HEK293 (cell line): ENCODE data around the gene PHETA1.

Experiments used
- HOXC10 ChIP-seq: sonication (generic); formaldehyde crosslinking; IDR thresholded peaks from 2 replicates; pipeline ENCODE4 v1.8.1; 2023; ENCODE audit warnings: mild to moderate bottlenecking, missing genetic modification reagents
- SCRT2 ChIP-seq: fragments of 450-650 bp; formaldehyde crosslinking; IDR thresholded peaks from 2 replicates; pipeline ENCODE4 v1.5.1; 2016; ENCODE audit warnings: missing biosample characterization, missing genetic modification characterization
- ZNF114 ChIP-seq: fragments of 450-650 bp; formaldehyde crosslinking; IDR thresholded peaks from 2 replicates; pipeline ENCODE4 v1.5.0; 2017; ENCODE audit warnings: missing biosample characterization, missing genetic modification characterization
- ZNF121 ChIP-seq: fragments of 450-650 bp; formaldehyde crosslinking; IDR thresholded peaks from 2 replicates; pipeline ENCODE4 v1.5.1; 2016; ENCODE audit warnings: missing biosample characterization, missing genetic modification characterization
- ZNF132 ChIP-seq: fragments of 450-650 bp; formaldehyde crosslinking; IDR thresholded peaks from 2 replicates; pipeline ENCODE4 v1.5.1; 2017; ENCODE audit warnings: missing biosample characterization, missing genetic modification characterization, borderline replicate concordance
- ZNF221 ChIP-seq: fragments of 450-650 bp; formaldehyde crosslinking; IDR thresholded peaks from 2 replicates; pipeline ENCODE4 v1.5.1; 2017; ENCODE audit warnings: missing biosample characterization, missing genetic modification characterization, borderline replicate concordance
- ZNF548 ChIP-seq: fragments of 450-650 bp; formaldehyde crosslinking; IDR thresholded peaks from 2 replicates; pipeline ENCODE4 v1.5.1; 2016; ENCODE audit warnings: missing biosample characterization, missing genetic modification characterization
- ZNF555 ChIP-seq: fragments of 450-650 bp; formaldehyde crosslinking; conservative IDR thresholded peaks from 2 replicates; pipeline ENCODE4 v1.5.1; 2017; ENCODE audit warnings: missing biosample characterization, mild to moderate bottlenecking, missing genetic modification characterization, inconsistent platforms
- ZNF670 ChIP-seq: fragments of 450-650 bp; formaldehyde crosslinking; IDR thresholded peaks from 2 replicates; pipeline ENCODE4 v1.5.1; 2016; ENCODE audit warnings: missing biosample characterization, missing genetic modification characterization, low read depth
- ZNF776 ChIP-seq: fragments of 450-650 bp; formaldehyde crosslinking; IDR thresholded peaks from 2 replicates; pipeline ENCODE4 v1.5.0; 2017; ENCODE audit warnings: missing biosample characterization, missing genetic modification characterization, borderline replicate concordance
- ZNF830 ChIP-seq: fragments of 450-650 bp; IDR thresholded peaks from 2 replicates; pipeline ENCODE4 v1.5.0; 2018; ENCODE audit warnings: missing biosample characterization, missing genetic modification characterization, low read depth, mild to moderate bottlenecking, moderate library complexity
- TF ChIP-seq, protein P1 (sequence below): fragments of 450-650 bp; formaldehyde crosslinking; IDR thresholded peaks from 2 replicates; pipeline ENCODE4 v1.5.1; 2016; ENCODE audit warnings: missing biosample characterization, missing genetic modification characterization, low read depth
- TF ChIP-seq, protein P2 (sequence below): fragments of 450-650 bp; formaldehyde crosslinking; IDR thresholded peaks from 2 replicates; pipeline ENCODE4 v1.5.1; 2016; ENCODE audit warnings: missing biosample characterization, missing genetic modification characterization
- TF ChIP-seq, protein P3 (sequence below): fragments of 450-650 bp; formaldehyde crosslinking; conservative IDR thresholded peaks from 2 replicates; pipeline ENCODE4 v1.5.1; 2016; ENCODE audit warnings: low read depth, missing biosample characterization, missing genetic modification characterization
- TF ChIP-seq, protein P4 (sequence below): fragments of 450-650 bp; formaldehyde crosslinking; IDR thresholded peaks from 2 replicates; pipeline ENCODE4 v1.5.1; 2016; ENCODE audit warnings: missing biosample characterization, missing genetic modification characterization, borderline replicate concordance
- TF ChIP-seq, protein P5 (sequence below): fragments of 450-650 bp; formaldehyde crosslinking; IDR thresholded peaks from 2 replicates; pipeline ENCODE4 v1.5.1; 2017; ENCODE audit warnings: missing biosample characterization, missing genetic modification characterization
- TF ChIP-seq, protein P6 (sequence below): fragments of 450-650 bp; formaldehyde crosslinking; IDR thresholded peaks from 2 replicates; pipeline ENCODE4 v1.5.1; 2017; ENCODE audit warnings: missing biosample characterization, missing genetic modification characterization
- TF ChIP-seq, protein P7 (sequence below): sonication (generic); formaldehyde crosslinking; IDR thresholded peaks from 2 replicates; pipeline ENCODE4 v1.8.1; 2022; ENCODE audit warnings: mild to moderate bottlenecking, moderate library complexity, missing genetic modification reagents

The PHETA1 gene

DNA sequence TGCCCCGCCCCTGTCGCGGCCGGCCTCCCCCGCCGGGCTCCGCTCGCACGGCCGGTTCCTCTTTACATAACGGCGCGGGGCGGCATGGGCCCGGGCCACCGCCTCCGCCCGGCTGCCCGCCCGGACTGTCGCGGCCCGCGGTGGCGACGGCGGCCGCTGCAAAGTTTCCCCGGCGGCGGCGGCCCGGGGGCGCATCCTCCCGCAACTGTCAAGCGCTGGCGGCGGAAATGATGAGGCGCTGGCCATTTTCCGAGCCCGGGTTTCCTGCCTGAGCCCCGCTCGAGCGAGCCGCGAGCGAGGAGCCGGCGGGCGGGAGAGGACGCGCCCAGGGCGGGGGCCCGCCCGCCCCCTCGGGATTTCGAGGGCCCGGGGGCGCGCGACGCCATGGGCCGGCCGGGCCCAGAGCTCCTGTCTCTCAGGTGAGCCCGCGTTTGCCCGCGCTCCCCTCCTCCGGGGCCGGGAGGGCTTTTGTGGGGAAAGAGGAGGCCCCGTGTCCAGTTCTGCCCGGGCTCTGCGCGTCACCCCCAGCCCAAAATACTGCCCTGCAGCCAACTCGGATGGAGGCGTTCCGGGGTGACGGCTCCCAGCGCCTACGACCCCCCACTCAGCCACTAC, 37.1 kb upstream of the PHETA1 start, which contains the start of gene SH2B3 (continued):
- TF ChIP-seq, protein P1, sequence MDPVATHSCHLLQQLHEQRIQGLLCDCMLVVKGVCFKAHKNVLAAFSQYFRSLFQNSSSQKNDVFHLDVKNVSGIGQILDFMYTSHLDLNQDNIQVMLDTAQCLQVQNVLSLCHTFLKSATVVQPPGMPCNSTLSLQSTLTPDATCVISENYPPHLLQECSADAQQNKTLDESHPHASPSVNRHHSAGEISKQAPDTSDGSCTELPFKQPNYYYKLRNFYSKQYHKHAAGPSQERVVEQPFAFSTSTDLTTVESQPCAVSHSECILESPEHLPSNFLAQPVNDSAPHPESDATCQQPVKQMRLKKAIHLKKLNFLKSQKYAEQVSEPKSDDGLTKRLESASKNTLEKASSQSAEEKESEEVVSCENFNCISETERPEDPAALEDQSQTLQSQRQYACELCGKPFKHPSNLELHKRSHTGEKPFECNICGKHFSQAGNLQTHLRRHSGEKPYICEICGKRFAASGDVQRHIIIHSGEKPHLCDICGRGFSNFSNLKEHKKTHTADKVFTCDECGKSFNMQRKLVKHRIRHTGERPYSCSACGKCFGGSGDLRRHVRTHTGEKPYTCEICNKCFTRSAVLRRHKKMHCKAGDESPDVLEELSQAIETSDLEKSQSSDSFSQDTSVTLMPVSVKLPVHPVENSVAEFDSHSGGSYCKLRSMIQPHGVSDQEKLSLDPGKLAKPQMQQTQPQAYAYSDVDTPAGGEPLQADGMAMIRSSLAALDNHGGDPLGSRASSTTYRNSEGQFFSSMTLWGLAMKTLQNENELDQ (tag by site-specific recombination), result no peak
- TF ChIP-seq ZNF121 (tag by site-specific recombination) (no peak), ZNF555 (tag by site-specific recombination) (no peak), HOXC10 (no peak), ZNF670 (no peak), ZNF830 (tag by site-specific recombination) (no peak), ZNF776 (tag by site-specific recombination) (no peak), ZNF221 (no peak), ZNF548 (no peak), ZNF114 (tag by site-specific recombination) (no peak), ZNF132 (tag by site-specific recombination) (no peak), SCRT2 (tag by site-specific recombination) (no peak)
- TF ChIP-seq, protein P2, sequence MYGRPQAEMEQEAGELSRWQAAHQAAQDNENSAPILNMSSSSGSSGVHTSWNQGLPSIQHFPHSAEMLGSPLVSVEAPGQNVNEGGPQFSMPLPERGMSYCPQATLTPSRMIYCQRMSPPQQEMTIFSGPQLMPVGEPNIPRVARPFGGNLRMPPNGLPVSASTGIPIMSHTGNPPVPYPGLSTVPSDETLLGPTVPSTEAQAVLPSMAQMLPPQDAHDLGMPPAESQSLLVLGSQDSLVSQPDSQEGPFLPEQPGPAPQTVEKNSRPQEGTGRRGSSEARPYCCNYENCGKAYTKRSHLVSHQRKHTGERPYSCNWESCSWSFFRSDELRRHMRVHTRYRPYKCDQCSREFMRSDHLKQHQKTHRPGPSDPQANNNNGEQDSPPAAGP (tag by site-specific recombination), result no peak
- TF ChIP-seq, protein P3, sequence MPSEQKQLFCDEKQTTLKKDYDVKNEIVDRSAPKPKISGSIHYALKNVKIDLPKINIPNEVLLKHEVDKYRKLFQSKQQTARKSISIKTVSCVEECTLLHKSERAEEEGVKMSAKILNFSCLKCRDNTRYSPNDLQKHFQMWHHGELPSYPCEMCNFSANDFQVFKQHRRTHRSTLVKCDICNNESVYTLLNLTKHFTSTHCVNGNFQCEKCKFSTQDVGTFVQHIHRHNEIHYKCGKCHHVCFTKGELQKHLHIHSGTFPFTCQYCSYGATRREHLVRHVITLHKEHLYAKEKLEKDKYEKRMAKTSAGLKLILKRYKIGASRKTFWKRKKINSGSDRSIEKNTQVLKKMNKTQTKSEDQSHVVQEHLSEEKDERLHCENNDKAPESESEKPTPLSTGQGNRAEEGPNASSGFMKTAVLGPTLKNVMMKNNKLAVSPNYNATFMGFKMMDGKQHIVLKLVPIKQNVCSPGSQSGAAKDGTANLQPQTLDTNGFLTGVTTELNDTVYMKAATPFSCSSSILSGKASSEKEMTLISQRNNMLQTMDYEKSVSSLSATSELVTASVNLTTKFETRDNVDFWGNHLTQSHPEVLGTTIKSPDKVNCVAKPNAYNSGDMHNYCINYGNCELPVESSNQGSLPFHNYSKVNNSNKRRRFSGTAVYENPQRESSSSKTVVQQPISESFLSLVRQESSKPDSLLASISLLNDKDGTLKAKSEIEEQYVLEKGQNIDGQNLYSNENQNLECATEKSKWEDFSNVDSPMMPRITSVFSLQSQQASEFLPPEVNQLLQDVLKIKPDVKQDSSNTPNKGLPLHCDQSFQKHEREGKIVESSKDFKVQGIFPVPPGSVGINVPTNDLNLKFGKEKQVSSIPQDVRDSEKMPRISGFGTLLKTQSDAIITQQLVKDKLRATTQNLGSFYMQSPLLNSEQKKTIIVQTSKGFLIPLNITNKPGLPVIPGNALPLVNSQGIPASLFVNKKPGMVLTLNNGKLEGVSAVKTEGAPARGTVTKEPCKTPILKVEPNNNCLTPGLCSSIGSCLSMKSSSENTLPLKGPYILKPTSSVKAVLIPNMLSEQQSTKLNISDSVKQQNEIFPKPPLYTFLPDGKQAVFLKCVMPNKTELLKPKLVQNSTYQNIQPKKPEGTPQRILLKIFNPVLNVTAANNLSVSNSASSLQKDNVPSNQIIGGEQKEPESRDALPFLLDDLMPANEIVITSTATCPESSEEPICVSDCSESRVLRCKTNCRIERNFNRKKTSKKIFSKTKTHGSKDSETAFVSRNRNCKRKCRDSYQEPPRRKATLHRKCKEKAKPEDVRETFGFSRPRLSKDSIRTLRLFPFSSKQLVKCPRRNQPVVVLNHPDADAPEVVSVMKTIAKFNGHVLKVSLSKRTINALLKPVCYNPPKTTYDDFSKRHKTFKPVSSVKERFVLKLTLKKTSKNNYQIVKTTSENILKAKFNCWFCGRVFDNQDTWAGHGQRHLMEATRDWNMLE (tag by site-specific recombination), result no peak
- TF ChIP-seq, protein P4, sequence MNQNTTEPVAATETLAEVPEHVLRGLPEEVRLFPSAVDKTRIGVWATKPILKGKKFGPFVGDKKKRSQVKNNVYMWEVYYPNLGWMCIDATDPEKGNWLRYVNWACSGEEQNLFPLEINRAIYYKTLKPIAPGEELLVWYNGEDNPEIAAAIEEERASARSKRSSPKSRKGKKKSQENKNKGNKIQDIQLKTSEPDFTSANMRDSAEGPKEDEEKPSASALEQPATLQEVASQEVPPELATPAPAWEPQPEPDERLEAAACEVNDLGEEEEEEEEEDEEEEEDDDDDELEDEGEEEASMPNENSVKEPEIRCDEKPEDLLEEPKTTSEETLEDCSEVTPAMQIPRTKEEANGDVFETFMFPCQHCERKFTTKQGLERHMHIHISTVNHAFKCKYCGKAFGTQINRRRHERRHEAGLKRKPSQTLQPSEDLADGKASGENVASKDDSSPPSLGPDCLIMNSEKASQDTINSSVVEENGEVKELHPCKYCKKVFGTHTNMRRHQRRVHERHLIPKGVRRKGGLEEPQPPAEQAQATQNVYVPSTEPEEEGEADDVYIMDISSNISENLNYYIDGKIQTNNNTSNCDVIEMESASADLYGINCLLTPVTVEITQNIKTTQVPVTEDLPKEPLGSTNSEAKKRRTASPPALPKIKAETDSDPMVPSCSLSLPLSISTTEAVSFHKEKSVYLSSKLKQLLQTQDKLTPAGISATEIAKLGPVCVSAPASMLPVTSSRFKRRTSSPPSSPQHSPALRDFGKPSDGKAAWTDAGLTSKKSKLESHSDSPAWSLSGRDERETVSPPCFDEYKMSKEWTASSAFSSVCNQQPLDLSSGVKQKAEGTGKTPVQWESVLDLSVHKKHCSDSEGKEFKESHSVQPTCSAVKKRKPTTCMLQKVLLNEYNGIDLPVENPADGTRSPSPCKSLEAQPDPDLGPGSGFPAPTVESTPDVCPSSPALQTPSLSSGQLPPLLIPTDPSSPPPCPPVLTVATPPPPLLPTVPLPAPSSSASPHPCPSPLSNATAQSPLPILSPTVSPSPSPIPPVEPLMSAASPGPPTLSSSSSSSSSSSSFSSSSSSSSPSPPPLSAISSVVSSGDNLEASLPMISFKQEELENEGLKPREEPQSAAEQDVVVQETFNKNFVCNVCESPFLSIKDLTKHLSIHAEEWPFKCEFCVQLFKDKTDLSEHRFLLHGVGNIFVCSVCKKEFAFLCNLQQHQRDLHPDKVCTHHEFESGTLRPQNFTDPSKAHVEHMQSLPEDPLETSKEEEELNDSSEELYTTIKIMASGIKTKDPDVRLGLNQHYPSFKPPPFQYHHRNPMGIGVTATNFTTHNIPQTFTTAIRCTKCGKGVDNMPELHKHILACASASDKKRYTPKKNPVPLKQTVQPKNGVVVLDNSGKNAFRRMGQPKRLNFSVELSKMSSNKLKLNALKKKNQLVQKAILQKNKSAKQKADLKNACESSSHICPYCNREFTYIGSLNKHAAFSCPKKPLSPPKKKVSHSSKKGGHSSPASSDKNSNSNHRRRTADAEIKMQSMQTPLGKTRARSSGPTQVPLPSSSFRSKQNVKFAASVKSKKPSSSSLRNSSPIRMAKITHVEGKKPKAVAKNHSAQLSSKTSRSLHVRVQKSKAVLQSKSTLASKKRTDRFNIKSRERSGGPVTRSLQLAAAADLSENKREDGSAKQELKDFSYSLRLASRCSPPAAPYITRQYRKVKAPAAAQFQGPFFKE (tag by site-specific recombination), result no peak
- TF ChIP-seq, protein P5, sequence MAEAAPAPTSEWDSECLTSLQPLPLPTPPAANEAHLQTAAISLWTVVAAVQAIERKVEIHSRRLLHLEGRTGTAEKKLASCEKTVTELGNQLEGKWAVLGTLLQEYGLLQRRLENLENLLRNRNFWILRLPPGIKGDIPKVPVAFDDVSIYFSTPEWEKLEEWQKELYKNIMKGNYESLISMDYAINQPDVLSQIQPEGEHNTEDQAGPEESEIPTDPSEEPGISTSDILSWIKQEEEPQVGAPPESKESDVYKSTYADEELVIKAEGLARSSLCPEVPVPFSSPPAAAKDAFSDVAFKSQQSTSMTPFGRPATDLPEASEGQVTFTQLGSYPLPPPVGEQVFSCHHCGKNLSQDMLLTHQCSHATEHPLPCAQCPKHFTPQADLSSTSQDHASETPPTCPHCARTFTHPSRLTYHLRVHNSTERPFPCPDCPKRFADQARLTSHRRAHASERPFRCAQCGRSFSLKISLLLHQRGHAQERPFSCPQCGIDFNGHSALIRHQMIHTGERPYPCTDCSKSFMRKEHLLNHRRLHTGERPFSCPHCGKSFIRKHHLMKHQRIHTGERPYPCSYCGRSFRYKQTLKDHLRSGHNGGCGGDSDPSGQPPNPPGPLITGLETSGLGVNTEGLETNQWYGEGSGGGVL (tag by site-specific recombination), result peak; percentile 20; the same call in 1 of the 2 replicates
- TF ChIP-seq, protein P6, sequence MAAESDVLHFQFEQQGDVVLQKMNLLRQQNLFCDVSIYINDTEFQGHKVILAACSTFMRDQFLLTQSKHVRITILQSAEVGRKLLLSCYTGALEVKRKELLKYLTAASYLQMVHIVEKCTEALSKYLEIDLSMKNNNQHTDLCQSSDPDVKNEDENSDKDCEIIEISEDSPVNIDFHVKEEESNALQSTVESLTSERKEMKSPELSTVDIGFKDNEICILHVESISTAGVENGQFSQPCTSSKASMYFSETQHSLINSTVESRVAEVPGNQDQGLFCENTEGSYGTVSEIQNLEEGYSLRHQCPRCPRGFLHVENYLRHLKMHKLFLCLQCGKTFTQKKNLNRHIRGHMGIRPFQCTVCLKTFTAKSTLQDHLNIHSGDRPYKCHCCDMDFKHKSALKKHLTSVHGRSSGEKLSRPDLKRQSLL, result no peak
- TF ChIP-seq, protein P7, sequence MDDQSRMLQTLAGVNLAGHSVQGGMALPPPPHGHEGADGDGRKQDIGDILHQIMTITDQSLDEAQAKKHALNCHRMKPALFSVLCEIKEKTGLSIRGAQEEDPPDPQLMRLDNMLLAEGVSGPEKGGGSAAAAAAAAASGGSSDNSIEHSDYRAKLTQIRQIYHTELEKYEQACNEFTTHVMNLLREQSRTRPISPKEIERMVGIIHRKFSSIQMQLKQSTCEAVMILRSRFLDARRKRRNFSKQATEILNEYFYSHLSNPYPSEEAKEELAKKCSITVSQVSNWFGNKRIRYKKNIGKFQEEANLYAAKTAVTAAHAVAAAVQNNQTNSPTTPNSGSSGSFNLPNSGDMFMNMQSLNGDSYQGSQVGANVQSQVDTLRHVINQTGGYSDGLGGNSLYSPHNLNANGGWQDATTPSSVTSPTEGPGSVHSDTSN (CRISPR knock-in tag), result 0 out of 2 replicates have a peak, but pooled peaks have one; percentile 15
